Right cardiac atrium (tissue), 5 donors: ENCODE data around the gene GRK6. TPM values are rescaled to one million over a fixed set of nuclear protein-coding genes. Genes with fewer than 3 reads are reported as not detected.

ENCODE experiments used
- ATAC-seq, 2 donors: fragments of 200-7000 bp; cut with Tn5 transposase; one replicate each; pipeline versions ENCODE4 v1.8.0 to v1.9.1; 2020; ENCODE audit warnings: moderate library complexity in 2 of 2, mild to moderate bottlenecking in 1 of 2
- DNase-seq, 3 donors: peaks; one replicate each; pipeline ENCODE4 v3.0.0-alpha.2; 2020
- H3K27ac ChIP-seq: one replicate; pipeline ENCODE4 v1.5.1; 2013; ENCODE audit warnings: mild to moderate bottlenecking, low read length, control low read depth, moderate library complexity
- H3K27me3 ChIP-seq: one replicate; pipeline ENCODE4 v1.6.1; 2013; ENCODE audit not compliant: control insufficient read depth, insufficient read depth
- H3K4me1 ChIP-seq: one replicate; pipeline ENCODE4 v1.6.1; 2013; ENCODE audit warnings: low read length; ENCODE audit not compliant: control insufficient read depth, insufficient read depth
- H3K4me3 ChIP-seq: one replicate; pipeline ENCODE4 v1.5.1; 2013; ENCODE audit warnings: low read length, control low read depth
- H3K9me3 ChIP-seq: one replicate; pipeline ENCODE4 v1.6.1; 2013; ENCODE audit warnings: low read length; ENCODE audit not compliant: control insufficient read depth
- WGBS: extraction: QIAGEN DNeasy Blood & Tissue Kit; methylation state at CpG from one replicate; pipeline ENCODE4 v1.1.7; 2013; 5-methylcytosine and 5-hydroxymethylcytosine counted together
- intact Hi-C, 4 donors: fragments of 100-400 bp; cut with DNase I; formaldehyde crosslinking; loops; one replicate each; pipeline versions ENCODE4 v1.11.0 to v1.14.0; 2022 to 2023
- polyA plus RNA-seq: library from polyadenylated mRNA; stranded (reverse); fragments of 200-250 nt; gene quantifications from one replicate; pipeline ENCODE4 v1.2.3, GENCODE V29; 2013
- total RNA-seq, 4 donors: library from RNA; stranded (reverse); fragmentation: NEBNext Ultra II Directional; extraction: Animal tissue kit (Norgen Biotek cat#: 25700); gene quantifications; one replicate each; pipeline ENCODE4 v1.2.1, GENCODE V29; 2021
- donor health status: healthy with polysubstance abuse.
- donor health status: DM: no; HTN: yes; CAD: no.
- donor health status: DM: no; HTN: no; CAD: no.
- donor health status: DM: no; HTN: yes; CAD: no; lungs with severe emphysema.
- donor health status: DM: yes; HTN: yes; CAD: no.

Gene GRK6
- total and polyA plus RNA-seq, 5 donors, result 7.4 to 16.9 (median 15.1) TPM

- ATAC-seq (no peak), DNase-seq (peak in 1 of 3 donors; percentile 59)
- intact Hi-C loops, result loop anchor here in 1 of 4 donors (5.0 kb wide), 2 partner anchors 52 to 102 kb away; no protein-coding TSS in a partner anchor
- 14% methylated on average over 92 of the region's 92 CpGs for WGBS
- Histone ChIP-seq H3K4me3 (no peak within 1 kb of the TSS), H3K27ac (no peak within 1 kb of the TSS), H3K27me3 (no peaks in the 10 kb centered on the region), H3K4me1 (no peaks in the 10 kb centered on the region), H3K9me3 (no peaks in the 10 kb centered on the region)
Measured at GRCh38 chr5:177399997-177400868, 26.2 kb upstream of the GRK6 start, which contains the start of gene PFN3. Gene PFN3 (minus strand): TSS chr5:177400661. CDS start chr5:177400576, 85 bp downstream.

GRCh38 chr5:177402271-177403043 is 24.0 kb upstream of the GRK6 start:
- DNase-seq (peak; percentile 31 to 74 (median 71)), ATAC-seq (no peak)
- Histone ChIP-seq H3K27me3 (no peaks in the 10 kb centered on the region), H3K4me1 (no peaks in the 10 kb centered on the region), H3K27ac (no peak overlapping the region), H3K9me3 (no peaks in the 10 kb centered on the region), H3K4me3 (no peak overlapping the region)
- intact Hi-C loops, result loop anchor here in 2 of 4 donors (2.0 to 5.0 kb wide), 2 partner anchors 52 to 100 kb away; no protein-coding TSS in a partner anchor
- 7% methylated on average over 49 of the region's 49 CpGs for WGBS

- Histone ChIP-seq H3K4me3 (peak overlapping the region; percentile 18), H3K4me1 (no peaks in the 10 kb centered on the region), H3K9me3 (no peaks in the 10 kb centered on the region), H3K27me3 (no peaks in the 10 kb centered on the region), H3K27ac (no peak overlapping the region)
- intact Hi-C loops, result loop anchor here in 2 of 4 donors (2.0 to 5.0 kb wide), 2 partner anchors 52 to 99 kb away; no protein-coding TSS in a partner anchor
- ATAC-seq (peak in 1 of 2 donors; percentile 5), DNase-seq (peak in 1 of 3 donors; percentile 67)
- 2% methylated on average over 61 of the region's 61 CpGs for WGBS
Measured at GRCh38 chr5:177403102-177403791, 23.2 kb upstream of the GRK6 start.

- no peaks in the 10 kb centered on the region for H3K4me1 ChIP-seq
- H3K4me3 ChIP-seq, result peak overlapping the region; percentile 18
- WGBS, result under 1% methylated on average over 93 of the region's 93 CpGs
- H3K27ac ChIP-seq, result no peak overlapping the region
- DNase-seq (peak; percentile 89 to 96 (median 95)), ATAC-seq (peak; percentile 95)
- H3K27me3 ChIP-seq, result no peaks in the 10 kb centered on the region
- intact Hi-C loops, result loop anchor here in 3 of 4 donors (2.0 to 5.0 kb wide), 3 partner anchors 49 to 98 kb away; no protein-coding TSS in a partner anchor
- no peaks in the 10 kb centered on the region for H3K9me3 ChIP-seq
Measured at GRCh38 chr5:177403792-177404640, 22.5 kb upstream of the GRK6 start.

- Histone ChIP-seq H3K27ac (no peak overlapping the region), H3K27me3 (no peaks in the 10 kb centered on the region), H3K4me1 (no peaks in the 10 kb centered on the region), H3K4me3 (no peak overlapping the region), H3K9me3 (no peaks in the 10 kb centered on the region)
- peak in 1 of 2 donors; percentile 2 for ATAC-seq
- DNase-seq, result peak in 2 of 3 donors; percentile 56 to 63
- WGBS, result 23% methylated on average over 16 of the region's 16 CpGs
- intact Hi-C loops, result loop anchor here in 3 of 4 donors (2.0 to 5.0 kb wide), 3 partner anchors 48 to 98 kb away; no protein-coding TSS in a partner anchor
Measured at GRCh38 chr5:177404641-177405179, 21.8 kb upstream of the GRK6 start.

GRCh38 chr5:177405312-177405711 is 21.2 kb upstream of the GRK6 start:
- H3K4me3 ChIP-seq, result no peak overlapping the region
- H3K9me3 ChIP-seq, result no peaks in the 10 kb centered on the region
- H3K27ac ChIP-seq, result no peak overlapping the region
- H3K4me1 ChIP-seq, result no peaks in the 10 kb centered on the region
- H3K27me3 ChIP-seq, result no peaks in the 10 kb centered on the region
- ATAC-seq, result no peak
- intact Hi-C loops, result loop anchor here in 2 of 4 donors (2.0 to 5.0 kb wide), 2 partner anchors 47 kb away; no protein-coding TSS in a partner anchor
- no peak for DNase-seq
- WGBS, result 89% methylated on average over 2 of the region's 2 CpGs

GRCh38 chr5:177405805-177406204 is 20.7 kb upstream of the GRK6 start:
- Histone ChIP-seq H3K27ac (no peak overlapping the region), H3K4me1 (no peaks in the 10 kb centered on the region), H3K9me3 (no peaks in the 10 kb centered on the region), H3K4me3 (no peak overlapping the region), H3K27me3 (no peaks in the 10 kb centered on the region)
- intact Hi-C loops, result loop anchor here in 2 of 4 donors (2.0 to 5.0 kb wide), 2 partner anchors 46 to 47 kb away; no protein-coding TSS in a partner anchor
- DNase-seq, result peak in 2 of 3 donors; percentile 69 to 73
- WGBS, result 76% methylated on average over 5 of the region's 5 CpGs
- ATAC-seq, result no peak

GRCh38 chr5:177409043-177409801 is 17.3 kb upstream of the GRK6 start, which contains the start of gene F12:
Gene F12 (minus strand): TSS chr5:177409564. CDS start chr5:177409527, 37 bp downstream.
- intact Hi-C loops, result loop anchor here in 1 of 4 donors (5.0 kb wide), 1 partner anchor 43 kb away; no protein-coding TSS in a partner anchor
- no peaks in the 10 kb centered on the region for H3K9me3 ChIP-seq
- H3K27me3 ChIP-seq, result no peaks in the 10 kb centered on the region
- no peaks in the 10 kb centered on the region for H3K4me1 ChIP-seq
- DNase-seq (no peak), ATAC-seq (no peak)
- H3K4me3 ChIP-seq, result no peak within 1 kb of the TSS
- no peak within 1 kb of the TSS for H3K27ac ChIP-seq
- WGBS, result 87% methylated on average over 9 of the region's 9 CpGs

- Histone ChIP-seq H3K4me3 (no peak overlapping the region), H3K27ac (no peak overlapping the region), H3K27me3 (no peaks in the 10 kb centered on the region), H3K4me1 (no peaks in the 10 kb centered on the region), H3K9me3 (no peaks in the 10 kb centered on the region)
- intact Hi-C loops, result no loop called here
- WGBS, result 91% methylated on average over 3 of the region's 3 CpGs
- ATAC-seq (no peak), DNase-seq (no peak)
Measured at GRCh38 chr5:177410575-177410974, 15.9 kb upstream of the GRK6 start.
